GM18502 (cell line): ENCODE data around the gene CEP68.
"Not testable (repeated sequence)": the region's sequence is repeated elsewhere in the genome, so short reads cannot be mapped to it uniquely, and the experiment has no call there.

Source experiments
- ATAC-seq: cut with Tn5 transposase; IDR thresholded peaks from one replicate; pipeline ENCODE4 v1.9.1; 2021; ENCODE audit warnings: mild to moderate bottlenecking; ENCODE audit not compliant: unreplicated experiment, poor library complexity

Gene CEP68, protein sequence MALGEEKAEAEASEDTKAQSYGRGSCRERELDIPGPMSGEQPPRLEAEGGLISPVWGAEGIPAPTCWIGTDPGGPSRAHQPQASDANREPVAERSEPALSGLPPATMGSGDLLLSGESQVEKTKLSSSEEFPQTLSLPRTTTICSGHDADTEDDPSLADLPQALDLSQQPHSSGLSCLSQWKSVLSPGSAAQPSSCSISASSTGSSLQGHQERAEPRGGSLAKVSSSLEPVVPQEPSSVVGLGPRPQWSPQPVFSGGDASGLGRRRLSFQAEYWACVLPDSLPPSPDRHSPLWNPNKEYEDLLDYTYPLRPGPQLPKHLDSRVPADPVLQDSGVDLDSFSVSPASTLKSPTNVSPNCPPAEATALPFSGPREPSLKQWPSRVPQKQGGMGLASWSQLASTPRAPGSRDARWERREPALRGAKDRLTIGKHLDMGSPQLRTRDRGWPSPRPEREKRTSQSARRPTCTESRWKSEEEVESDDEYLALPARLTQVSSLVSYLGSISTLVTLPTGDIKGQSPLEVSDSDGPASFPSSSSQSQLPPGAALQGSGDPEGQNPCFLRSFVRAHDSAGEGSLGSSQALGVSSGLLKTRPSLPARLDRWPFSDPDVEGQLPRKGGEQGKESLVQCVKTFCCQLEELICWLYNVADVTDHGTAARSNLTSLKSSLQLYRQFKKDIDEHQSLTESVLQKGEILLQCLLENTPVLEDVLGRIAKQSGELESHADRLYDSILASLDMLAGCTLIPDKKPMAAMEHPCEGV

DNA sequence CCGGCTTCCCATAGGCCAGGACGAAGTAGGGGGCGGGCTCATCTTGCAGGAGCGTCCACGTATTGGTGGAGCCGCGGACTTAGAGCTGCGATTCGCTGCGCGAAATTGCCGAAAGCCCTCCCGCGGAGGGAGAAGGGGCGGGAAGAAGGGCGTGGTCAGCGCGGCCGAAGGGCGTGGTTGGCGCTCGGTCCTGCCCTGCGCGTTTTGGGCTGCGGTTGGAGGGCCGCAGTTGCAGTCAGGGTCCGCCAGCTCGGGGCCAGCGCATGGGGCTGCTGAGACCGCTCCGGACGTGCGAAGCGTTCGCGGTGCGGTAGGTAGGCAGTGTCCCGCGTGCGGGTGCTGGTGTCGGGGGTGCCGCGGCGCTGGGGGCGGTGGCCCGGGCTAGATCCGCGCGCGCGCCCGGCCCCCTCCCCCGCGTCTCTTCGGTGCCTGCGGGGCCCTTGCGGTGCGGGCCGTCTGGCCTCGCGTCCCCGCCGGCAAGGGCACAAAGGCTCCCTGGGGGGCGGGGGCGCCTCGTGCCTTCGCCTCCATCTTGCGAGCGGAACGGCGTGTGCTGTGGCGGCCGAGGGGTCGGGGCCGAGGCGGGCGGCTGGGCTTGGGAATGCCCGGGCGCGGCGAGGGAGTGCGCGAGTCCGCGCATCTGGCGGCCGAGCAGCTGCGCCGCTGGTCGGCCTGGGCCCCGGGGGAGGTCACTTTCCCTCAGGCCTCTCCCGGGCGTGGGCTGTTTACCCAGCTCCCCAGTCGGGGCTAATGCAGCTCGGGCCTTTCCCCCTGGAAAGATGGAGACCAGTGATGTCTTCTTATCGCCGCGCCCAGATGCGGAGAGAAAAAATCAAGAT lies at the start of gene CEP68:
Gene CEP68 (plus strand): TSS at position 202 of the 839 bp plus-strand sequence. CDS start 13,029 bp downstream, outside the sequence.
- ATAC-seq: peak; percentile 86

DNA sequence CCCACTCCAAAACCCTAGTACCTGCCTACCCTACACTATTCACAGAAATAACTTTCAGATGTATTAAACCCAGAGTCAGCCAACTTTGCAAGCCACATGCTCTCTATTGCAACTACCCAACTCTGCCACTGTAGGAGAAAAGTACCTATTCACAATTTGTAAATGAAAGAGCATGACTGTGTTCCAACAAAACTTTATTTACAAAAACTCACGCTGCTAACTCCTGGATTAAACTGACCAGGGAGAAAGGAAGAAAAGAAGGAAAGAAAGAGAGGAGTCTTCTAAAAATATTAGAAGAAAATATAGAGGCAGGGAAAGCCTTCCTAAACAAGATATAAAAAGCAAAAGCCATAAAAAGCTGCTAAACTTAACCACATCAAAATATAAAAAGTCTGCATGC lies 42.4 kb upstream of the CEP68 start:
- no peak for ATAC-seq

DNA sequence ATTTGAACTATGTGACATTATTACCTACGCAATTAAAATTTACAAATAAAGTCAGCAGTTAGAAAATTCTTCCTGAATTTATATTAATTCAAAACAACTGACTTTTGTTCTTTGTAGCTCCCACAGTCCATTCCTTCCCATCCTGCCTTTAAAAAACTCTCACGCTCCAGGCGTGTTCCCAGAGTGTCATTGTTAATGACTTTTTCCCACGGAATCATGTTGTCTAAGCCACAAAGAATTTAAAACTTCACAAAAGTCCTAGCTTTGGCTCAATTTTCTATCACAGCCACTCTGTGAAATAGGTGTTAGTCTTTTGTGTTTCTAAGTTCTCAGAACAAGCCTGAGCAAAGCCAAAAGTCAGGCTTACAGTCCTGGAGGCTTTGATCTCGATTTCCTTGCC lies 40.5 kb upstream of the CEP68 start:
- no peak for ATAC-seq

DNA sequence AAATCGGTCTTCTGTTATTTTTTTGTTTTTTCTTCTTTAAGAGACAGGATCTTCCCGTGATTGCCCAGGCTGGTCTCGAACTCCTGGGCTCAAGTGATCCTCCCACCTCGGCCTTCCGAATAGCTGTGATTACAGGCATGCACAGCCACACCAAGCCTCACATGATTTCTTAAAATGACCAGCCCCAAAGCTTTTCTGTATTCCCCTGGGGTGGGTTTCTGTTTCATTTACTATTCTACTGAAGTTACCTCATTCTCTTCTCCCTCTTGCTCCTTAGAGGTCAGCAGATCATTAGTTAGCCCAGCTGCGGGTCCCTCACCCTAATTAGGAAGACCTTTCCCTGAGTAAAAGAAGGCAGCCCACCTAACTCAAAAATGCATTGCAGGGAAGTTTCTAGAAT lies 39.4 kb upstream of the CEP68 start:
- no peak for ATAC-seq

DNA sequence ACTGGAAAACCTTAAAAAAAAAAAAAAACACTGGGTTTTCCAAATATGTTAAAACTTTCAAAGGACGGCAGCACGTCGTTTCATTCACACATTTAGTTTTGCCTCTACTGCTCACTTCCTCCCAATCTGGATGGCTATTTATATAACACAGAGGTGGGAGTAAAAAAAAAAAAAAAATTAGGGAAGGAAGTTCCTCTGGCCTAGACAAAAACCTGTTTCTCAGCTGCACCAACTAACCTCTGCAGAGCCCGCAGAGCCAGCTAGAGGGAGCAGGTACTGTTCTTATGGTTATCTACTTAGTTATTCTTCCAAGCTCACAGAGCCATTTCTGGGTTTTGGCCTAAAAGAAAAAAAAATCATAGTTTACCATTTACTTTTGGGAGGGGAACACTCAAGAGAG lies 38.9 kb upstream of the CEP68 start:
- no peak for ATAC-seq

DNA sequence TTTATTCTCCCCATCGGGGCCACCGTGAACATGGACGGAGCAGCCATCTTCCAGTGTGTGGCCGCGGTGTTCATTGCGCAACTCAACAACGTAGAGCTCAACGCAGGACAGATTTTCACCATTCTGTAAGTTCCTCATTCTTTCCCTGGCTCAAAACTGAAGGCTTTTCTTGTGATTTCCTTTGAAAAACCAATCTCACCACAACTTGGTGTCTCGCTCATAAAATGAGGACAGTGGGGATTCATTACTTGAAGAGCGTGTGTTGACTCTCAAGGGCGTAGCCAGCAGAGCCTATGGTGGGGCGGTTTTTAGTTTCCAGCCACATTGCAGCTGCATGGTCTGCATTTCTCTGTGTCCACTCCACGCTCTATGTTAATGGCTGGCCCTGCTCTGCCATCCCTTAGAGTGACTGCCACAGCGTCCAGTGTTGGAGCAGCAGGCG lies 38.1 kb upstream of the CEP68 start:
- ATAC-seq: no peak

DNA sequence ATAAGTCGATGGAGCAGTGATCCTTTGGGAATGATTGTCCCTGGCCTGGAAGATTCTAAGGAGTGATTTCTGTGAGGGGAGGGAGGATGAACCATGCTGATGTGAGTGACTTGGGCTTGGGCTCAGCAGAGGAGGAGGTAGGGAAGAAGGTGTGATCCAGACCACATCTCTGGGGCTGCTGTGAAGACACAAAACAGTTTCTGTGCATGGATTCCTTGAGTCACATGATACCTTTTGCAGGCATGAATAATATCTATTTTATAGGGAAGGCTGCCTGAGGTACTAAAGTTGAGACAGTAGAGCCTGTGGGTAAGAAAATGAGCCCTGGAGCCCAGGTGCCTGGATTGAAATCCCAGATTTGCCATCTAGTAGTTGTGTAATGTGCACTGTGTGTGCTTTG lies 37.2 kb upstream of the CEP68 start:
- no peak for ATAC-seq

DNA sequence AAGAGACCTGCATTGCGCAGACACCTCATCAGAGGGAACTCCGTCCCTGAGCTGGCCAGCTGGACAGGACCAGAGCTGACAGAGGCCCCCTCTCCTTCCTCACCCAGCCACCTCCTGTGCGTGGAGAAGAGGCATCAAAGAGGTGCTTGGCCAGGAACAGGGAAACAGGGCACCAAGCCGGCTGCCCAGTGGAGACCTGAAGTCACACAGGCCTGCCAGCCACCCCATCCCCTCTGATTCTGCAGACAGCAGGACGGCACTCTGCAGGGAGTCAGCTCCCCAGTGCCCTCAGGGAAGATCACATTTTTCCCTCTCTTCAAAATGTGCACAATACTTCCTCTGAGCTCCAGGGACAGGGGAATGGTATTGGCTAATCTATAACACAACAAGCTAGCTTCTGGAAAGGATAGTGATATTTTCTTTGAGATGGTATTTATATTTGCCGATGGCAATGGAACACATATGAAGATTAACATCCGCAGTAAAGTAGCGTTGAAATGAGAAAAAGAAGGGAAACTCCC lies 36.5 kb upstream of the CEP68 start:
- no peak for ATAC-seq

DNA sequence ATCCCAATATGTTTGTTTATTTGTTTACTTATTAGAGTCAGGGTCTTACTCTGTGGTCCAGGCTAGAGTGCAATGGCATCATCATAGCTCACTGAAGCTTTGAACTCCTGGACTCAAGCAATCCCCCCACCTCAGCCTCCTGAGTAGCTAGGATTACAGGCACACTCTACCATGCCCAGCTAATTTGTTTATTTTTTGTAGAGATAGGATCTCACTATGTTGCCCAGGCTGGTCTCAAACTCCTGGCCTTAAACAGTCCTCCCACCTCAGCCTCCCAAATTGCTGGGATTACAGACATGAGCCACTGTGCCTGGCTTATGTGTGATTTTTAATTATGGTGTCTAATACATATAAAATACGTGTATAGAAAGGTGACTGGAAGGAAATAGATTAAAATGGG lies 36.0 kb upstream of the CEP68 start:
- not testable (repeated sequence) for ATAC-seq

DNA sequence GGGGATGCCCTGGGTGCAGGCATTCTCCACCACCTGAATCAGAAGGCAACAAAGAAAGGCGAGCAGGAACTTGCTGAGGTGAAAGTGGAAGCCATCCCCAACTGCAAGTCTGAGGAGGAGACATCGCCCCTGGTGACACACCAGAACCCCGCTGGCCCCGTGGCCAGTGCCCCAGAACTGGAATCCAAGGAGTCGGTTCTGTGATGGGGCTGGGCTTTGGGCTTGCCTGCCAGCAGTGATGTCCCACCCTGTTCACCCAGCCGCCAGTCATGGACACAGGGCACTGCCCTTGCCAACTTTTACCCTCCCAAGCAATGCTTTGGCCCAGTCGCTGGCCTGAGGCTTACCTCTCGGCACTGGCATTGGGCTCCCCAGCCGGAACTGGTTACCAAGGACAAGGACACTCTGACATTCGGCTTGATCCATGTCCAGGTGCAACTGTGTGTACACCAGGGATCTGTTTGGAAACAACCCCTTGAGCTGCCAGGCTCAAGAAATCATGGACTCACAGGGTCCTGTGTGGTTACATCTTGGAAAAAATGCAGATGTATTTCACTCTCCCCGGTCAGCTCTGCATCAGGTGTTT lies 35.2 kb upstream of the CEP68 start:
- no peak for ATAC-seq

DNA sequence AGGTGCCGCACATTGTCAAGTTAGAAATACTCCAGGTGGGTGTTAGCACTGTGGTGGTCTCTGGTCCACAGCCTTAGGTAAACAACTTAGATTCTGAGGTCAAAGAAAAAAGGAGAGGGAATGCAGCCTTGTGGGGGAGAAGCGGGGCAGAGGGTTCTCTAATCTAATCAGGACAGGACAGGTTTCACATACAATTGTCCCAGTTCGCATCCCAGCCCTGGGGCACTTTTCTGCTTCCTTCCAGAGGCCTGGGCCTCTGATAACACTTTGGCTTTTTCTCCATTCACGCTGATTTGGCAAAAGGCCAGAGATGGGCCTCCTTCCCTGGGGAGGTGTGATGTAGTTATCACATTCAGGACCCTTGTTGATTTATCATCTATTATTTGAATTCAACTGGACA lies 34.5 kb upstream of the CEP68 start:
- no peak for ATAC-seq

DNA sequence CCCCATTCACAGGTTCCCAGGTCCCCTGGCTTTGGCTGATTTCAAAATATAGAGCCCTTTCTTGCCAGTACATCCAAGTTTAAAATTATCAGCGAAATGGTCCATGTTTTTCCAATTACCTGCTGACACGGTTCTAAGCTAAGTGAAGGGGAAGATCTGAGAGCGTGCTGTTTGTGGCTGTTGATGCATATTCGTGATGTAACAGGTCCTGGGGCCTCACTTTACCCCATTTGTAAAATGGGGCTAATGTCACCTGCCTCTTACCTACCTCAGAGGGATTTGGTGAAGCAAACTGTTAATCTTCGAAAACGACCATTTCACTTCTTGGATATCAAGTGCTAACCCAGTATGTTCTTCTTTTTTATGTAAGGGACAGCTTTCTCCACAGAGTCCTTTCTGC lies 34.0 kb upstream of the CEP68 start:
- no peak for ATAC-seq

DNA sequence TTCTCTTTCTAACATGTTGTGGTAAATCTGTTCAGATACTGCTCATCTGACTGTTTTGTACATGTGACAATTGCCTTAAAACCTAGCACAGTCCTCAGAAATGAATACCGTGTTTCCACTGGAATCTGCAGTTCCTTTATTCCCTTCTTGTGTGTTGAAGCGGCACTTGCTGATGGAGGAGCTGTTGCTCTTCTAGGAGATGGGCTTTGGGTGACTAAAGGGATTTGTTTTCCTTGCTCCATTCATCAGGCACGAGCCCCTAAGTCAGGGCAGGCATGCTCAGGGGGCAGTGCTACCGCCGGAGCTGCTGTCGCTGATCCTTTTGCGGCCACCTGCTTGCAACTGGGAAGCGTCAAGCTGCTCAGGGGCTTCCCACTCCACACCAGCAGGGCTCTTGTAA lies 32.5 kb upstream of the CEP68 start:
- no peak for ATAC-seq

DNA sequence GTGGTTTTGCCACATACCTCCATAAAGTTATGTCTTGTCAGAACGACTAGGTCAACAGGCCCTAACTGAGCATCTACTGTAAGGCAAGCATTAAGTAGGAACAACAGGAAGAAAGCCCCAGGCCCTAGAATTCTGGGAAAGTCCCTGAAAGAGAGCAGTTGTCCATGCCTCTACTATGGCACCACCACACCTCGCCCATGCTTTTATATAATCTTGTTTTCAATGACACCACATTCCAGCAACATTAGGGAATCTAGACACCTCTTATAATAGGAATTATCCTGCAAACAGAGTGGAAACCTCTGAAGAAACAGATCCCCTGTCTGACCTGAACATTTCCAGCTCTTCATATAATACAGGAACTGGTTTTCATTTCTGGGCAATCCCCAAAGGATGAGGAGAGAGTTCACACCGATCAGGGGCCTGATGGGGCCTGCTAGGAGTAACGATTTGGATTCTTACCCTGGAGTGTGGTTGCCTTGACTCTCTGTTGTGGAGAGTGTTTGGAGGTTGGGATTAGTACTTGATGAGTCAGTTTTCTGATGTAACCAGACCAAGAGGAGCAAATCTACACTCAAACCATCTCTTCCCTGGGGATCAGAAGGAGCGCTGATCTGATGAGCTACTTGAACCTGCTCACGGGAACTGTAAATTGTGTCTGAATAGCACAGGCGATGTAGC lies 31.9 kb upstream of the CEP68 start:
- ATAC-seq: no peak

DNA sequence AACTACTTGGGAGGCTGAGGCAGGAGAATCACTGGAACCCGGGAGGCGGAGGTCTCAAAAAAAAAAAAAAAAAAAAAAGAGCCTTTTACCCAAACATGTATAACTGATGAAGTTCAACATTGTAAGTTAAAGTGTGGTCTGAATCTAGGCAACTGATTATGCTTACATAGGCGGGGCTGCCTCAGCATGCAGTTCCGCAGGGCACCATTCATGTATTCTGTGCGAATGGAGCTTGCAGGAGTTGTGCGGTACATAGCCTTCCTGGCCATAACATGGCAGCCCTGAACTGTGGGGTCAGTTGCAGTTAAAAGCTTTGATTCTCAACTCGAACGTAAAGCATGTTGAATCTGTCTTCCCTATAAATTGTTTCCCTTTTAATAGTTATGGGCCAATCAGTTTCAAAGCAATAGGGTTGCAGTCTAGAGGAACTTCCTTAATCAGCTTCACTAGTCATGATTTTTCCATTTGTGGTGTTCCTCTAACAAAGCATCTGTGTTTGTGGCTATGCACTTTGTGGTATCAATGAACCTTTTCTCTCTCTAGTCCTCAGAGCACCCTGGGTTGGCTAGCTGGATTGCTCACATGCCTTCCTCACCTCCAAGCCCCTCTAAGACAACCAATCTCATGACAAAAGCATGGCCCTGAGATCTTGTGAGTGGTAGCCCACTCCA lies 30.6 kb upstream of the CEP68 start:
- no peak for ATAC-seq

DNA sequence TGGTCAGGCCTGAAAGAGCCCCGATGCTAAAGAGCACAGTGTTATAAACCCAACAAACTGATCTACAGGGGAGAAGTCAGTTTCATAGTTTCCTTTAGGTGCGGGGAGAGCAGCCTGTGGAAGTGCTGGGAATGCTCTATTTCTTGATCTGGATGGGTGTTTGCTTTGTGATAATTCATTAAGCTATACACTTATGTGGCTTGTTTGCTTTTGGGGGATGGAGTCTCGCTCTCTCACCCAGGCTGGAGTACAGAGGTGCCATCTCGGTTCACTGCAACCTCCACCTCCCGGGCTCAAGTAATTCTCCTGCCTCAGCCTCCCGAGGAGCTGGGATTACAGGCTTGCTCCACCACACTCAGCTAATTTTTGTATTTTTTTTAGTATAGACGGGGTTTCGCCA lies 30.1 kb upstream of the CEP68 start:
- no peak for ATAC-seq

DNA sequence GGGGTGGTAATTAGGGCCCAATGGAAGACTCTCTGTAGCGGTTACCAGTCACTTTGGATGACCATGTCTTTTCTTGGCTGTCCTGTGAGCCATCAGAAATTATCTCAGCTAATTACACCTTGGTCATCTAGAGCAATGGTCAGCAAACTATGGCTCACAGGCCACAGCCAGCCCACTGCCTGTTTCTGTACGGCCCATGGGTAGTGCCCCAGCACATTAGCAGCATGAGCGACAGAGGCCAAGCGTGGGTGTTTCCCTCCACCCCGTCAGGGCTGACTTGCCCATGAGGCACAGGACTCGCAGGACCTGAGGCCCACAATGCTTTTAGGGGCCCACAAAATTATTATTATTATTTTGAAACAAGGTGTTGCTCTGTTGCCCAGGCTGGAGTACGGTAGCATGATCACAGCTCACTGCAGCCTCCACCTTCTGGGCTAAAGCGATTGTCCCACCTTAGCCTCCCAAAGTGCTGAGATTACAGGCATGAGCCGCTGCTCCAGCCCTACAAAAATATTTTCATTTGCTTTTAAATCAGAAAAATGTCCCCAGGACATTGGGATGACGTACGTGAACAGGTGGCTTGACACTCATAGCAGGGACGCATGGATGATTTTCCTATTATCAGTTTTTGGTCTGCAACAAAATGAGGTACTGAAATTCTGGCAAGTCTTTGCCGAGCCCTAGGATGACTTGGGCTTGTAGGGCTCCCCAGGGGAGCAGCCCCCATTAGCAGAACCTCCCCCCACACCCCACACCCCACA lies 29.3 kb upstream of the CEP68 start:
- ATAC-seq: no peak

DNA sequence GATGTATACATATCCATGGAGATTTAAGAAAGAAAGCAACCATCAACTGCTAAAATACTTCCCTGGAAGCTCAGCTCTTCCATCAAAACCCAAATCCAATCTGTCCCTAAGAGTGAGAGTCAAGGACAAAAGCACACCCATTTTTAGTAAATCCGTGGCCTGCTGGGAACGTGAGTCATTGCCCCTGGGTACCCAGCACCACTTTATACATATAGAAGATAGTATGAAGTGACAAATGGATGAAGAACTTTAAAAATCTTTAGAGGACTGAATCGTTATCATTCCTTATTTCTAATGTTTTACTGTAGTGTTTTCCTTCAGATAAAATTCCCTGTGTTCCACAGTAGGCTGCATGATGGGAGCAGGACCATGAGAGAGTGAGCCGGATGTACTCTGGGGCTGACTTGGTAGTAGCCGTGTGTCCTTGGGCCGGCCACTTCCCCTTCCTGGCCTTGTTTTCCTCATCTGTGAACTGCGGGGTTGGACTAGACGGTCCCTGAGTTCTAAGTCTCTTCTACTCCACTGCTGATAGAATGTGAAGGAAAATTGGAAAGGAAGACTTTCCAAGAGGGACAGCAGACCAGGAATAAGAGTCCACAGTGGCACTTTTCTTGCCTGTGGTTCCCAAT lies 28.5 kb upstream of the CEP68 start:
- ATAC-seq: no peak
